Trophoblast cell (in vitro differentiated cells and primary cell): ENCODE data around the gene PKD1L1. TPM values are rescaled to one million over a fixed set of nuclear protein-coding genes. Genes with fewer than 3 reads are reported as not detected.

Experiments
- DNase-seq, 2 donors: peaks; one replicate each; pipeline ENCODE4 v3.0.0-alpha.2; 2016
- H2AFZ ChIP-seq: 2 replicates; pipeline ENCODE4 v1.6.1; 2013; ENCODE audit warnings: low read length, moderate library complexity, mild to moderate bottlenecking; ENCODE audit not compliant: insufficient read depth, poor library complexity
- H2AK5ac ChIP-seq: 2 replicates; pipeline ENCODE4 v1.6.1; 2013; ENCODE audit warnings: mild to moderate bottlenecking, low read length
- H2BK120ac ChIP-seq: 2 replicates; pipeline ENCODE4 v1.6.1; 2013; ENCODE audit warnings: low read length, mild to moderate bottlenecking, moderate library complexity; ENCODE audit not compliant: insufficient read depth, poor library complexity
- H2BK12ac ChIP-seq: 2 replicates; pipeline ENCODE4 v1.6.1; 2013; ENCODE audit warnings: mild to moderate bottlenecking, low read length, moderate library complexity
- H2BK5ac ChIP-seq: 2 replicates; pipeline ENCODE4 v1.6.1; 2013; ENCODE audit warnings: low read length, low read depth, moderate library complexity, mild to moderate bottlenecking; ENCODE audit not compliant: poor library complexity
- H3K14ac ChIP-seq: 2 replicates; pipeline ENCODE4 v1.6.1; 2013; ENCODE audit warnings: mild to moderate bottlenecking, low read length
- H3K18ac ChIP-seq: 2 replicates; pipeline ENCODE4 v1.6.1; 2013; ENCODE audit warnings: mild to moderate bottlenecking, low read length
- H3K23ac ChIP-seq: 2 replicates; pipeline ENCODE4 v1.6.1; 2013; ENCODE audit warnings: low read length
- H3K27ac ChIP-seq: 2 replicates; pipeline ENCODE4 v1.5.1; 2013; ENCODE audit warnings: low read depth, mild to moderate bottlenecking, inconsistent platforms, low read length, moderate library complexity
- H3K27me3 ChIP-seq: 2 replicates; pipeline ENCODE4 v1.6.1; 2013; ENCODE audit warnings: inconsistent platforms, mild to moderate bottlenecking, low read length, moderate library complexity; ENCODE audit not compliant: insufficient read depth
- H3K36me3 ChIP-seq, 2 experiments: 1 replicate in 1 of 2; 2 replicates in 1 of 2; pipeline ENCODE4 v1.6.1; 2013; ENCODE audit warnings: low read length in 2 of 2, mild to moderate bottlenecking in 2 of 2, moderate library complexity in 1 of 2; ENCODE audit not compliant: insufficient read depth in 2 of 2, control insufficient read depth in 1 of 2
- H3K4ac ChIP-seq: 2 replicates; pipeline ENCODE4 v1.6.1; 2013; ENCODE audit warnings: low read depth, mild to moderate bottlenecking, low read length, moderate library complexity
- H3K4me1 ChIP-seq, 2 experiments: 1 replicate in 1 of 2; 2 replicates in 1 of 2; pipeline ENCODE4 v1.6.1; 2013; ENCODE audit warnings: low read length in 2 of 2, mild to moderate bottlenecking in 2 of 2, moderate library complexity in 1 of 2; ENCODE audit not compliant: insufficient read depth in 2 of 2, control insufficient read depth in 1 of 2
- H3K4me2 ChIP-seq: 2 replicates; pipeline ENCODE4 v1.6.1; 2013; ENCODE audit warnings: inconsistent platforms, mild to moderate bottlenecking, low read length, moderate library complexity
- H3K4me3 ChIP-seq: 2 replicates; pipeline ENCODE4 v1.5.1; 2013; ENCODE audit warnings: mild to moderate bottlenecking, low read depth, low read length, inconsistent platforms
- H3K79me1 ChIP-seq: one replicate; pipeline ENCODE4 v1.6.1; 2013; ENCODE audit warnings: low read length
- H3K79me2 ChIP-seq: 2 replicates; pipeline ENCODE4 v1.6.1; 2013; ENCODE audit warnings: low read length, mild to moderate bottlenecking; ENCODE audit not compliant: control insufficient read depth, insufficient read depth, poor library complexity
- H3K9ac ChIP-seq: 2 replicates; pipeline ENCODE4 v1.6.1; 2013; ENCODE audit warnings: mild to moderate bottlenecking, low read length
- H3K9me3 ChIP-seq: 2 replicates; pipeline ENCODE4 v1.6.1; 2013; ENCODE audit warnings: low read depth, mild to moderate bottlenecking, control low read depth, inconsistent platforms, low read length; ENCODE audit not compliant: insufficient read depth
- H4K12ac ChIP-seq: 2 replicates; pipeline ENCODE4 v1.6.1; 2013; ENCODE audit warnings: low read depth, mild to moderate bottlenecking, low read length, moderate library complexity
- H4K8ac ChIP-seq: 2 replicates; pipeline ENCODE4 v1.6.1; 2013; ENCODE audit warnings: low read depth, mild to moderate bottlenecking, low read length, moderate library complexity
- H4K91ac ChIP-seq: one replicate; pipeline ENCODE4 v1.6.1; 2013; ENCODE audit warnings: low read depth, mild to moderate bottlenecking, low read length, moderate library complexity
- WGBS: extraction: QIAGEN DNeasy Blood & Tissue Kit; methylation state at CpG from one replicate; pipeline ENCODE4 v1.1.7; 2013; ENCODE audit warnings: missing lambda C conversion rate; ENCODE audit not compliant: insufficient read length, insufficient coverage; ENCODE audit errors: extremely low coverage; 5-methylcytosine and 5-hydroxymethylcytosine counted together
- polyA plus RNA-seq: library from polyadenylated mRNA; stranded (reverse); fragments of 200-250 nt; gene quantifications from 2 replicates; pipeline ENCODE4 v1.2.3, GENCODE V29; 2013

PKD1L1 gene
- polyA plus RNA-seq = 0.07 and 0.15 TPM in 2 replicates

- Histone ChIP-seq H3K27me3 (no peaks in the 10 kb centered on the region), H3K79me1 (peaks cover under 1% of the 10 kb centered on the region), H3K4me1 (peaks cover 0 to 12% of the 10 kb centered on the region in 2 experiments), H2BK120ac (no peak within 1 kb of the TSS), H2BK5ac (no peak within 1 kb of the TSS), H3K4me3 (no peak within 1 kb of the TSS), H3K79me2 (no peaks in the 10 kb centered on the region), H4K8ac (no peak within 1 kb of the TSS), H2AFZ (no peak within 1 kb of the TSS), H3K4me2 (no peak within 1 kb of the TSS), H3K9ac (no peak within 1 kb of the TSS), H3K23ac (no peak within 1 kb of the TSS), H3K36me3 (no peaks in the 10 kb centered on the region), H3K14ac (no peak within 1 kb of the TSS), H3K4ac (no peak within 1 kb of the TSS), H3K27ac (no peak within 1 kb of the TSS), H4K91ac (no peak within 1 kb of the TSS), H4K12ac (no peak within 1 kb of the TSS), H3K9me3 (peaks cover 3% of the 10 kb centered on the region), H2AK5ac (no peak within 1 kb of the TSS), H2BK12ac (no peak within 1 kb of the TSS), H3K18ac (no peak within 1 kb of the TSS)
- DNase-seq = peak; percentile 56 to 71
- WGBS = no CpG with 5 or more reads among the region's 7 CpGs
Observed at GRCh38 chr7:47948141-47948790, at the start of gene PKD1L1. TSS of gene PKD1L1 (minus strand) at chr7:47948466. CDS start at chr7:47948440, 26 bp downstream.

- Histone ChIP-seq H3K9ac (no peak overlapping the region), H3K23ac (no peak overlapping the region), H4K91ac (no peak overlapping the region), H3K4ac (no peak overlapping the region), H2BK120ac (no peak overlapping the region), H3K4me1 (peaks cover 2 to 5% of the 10 kb centered on the region in 2 experiments), H3K27me3 (no peaks in the 10 kb centered on the region), H4K12ac (no peak overlapping the region), H2BK12ac (no peak overlapping the region), H3K79me1 (peaks cover 6% of the 10 kb centered on the region), H3K14ac (no peak overlapping the region), H3K79me2 (peaks cover 1% of the 10 kb centered on the region), H3K9me3 (no peaks in the 10 kb centered on the region), H2BK5ac (no peak overlapping the region), H3K27ac (no peak overlapping the region), H3K18ac (no peak overlapping the region), H4K8ac (no peak overlapping the region), H2AK5ac (no peak overlapping the region), H3K4me3 (no peak overlapping the region), H3K36me3 (peaks cover 0 to 2% of the 10 kb centered on the region in 2 experiments), H3K4me2 (no peak overlapping the region), H2AFZ (no peak overlapping the region)
- no CpG with 5 or more reads among the region's 3 CpGs for WGBS
- DNase-seq = no peak
Observed at GRCh38 chr7:47992446-47992845, 44.2 kb upstream of the PKD1L1 start.

GRCh38 chr7:47991741-47992311, 43.6 kb upstream of the PKD1L1 start:
- peaks cover 2 to 5% of the 10 kb centered on the region in 2 experiments for H3K4me1 ChIP-seq
- DNase-seq = peak; percentile 72 to 75
- peak overlapping the region; percentile 69 for H3K27ac ChIP-seq
- H4K91ac ChIP-seq = peak overlapping the region; percentile 86
- H2BK5ac ChIP-seq = peak overlapping the region; percentile 61
- H3K9ac ChIP-seq = peak overlapping the region; percentile 31
- H2BK12ac ChIP-seq = peak overlapping the region; percentile 92
- no peaks in the 10 kb centered on the region for H3K9me3 ChIP-seq
- H2BK120ac ChIP-seq = peak overlapping the region; percentile 85
- WGBS = no CpG with 5 or more reads among the region's 26 CpGs
- H2AK5ac ChIP-seq = no peak overlapping the region
- no peak overlapping the region for H3K23ac ChIP-seq
- H4K8ac ChIP-seq = peak overlapping the region; percentile 63
- peak overlapping the region; percentile 72 for H3K18ac ChIP-seq
- no peaks in the 10 kb centered on the region for H3K27me3 ChIP-seq
- peak overlapping the region; percentile 70 for H3K4me3 ChIP-seq
- H3K4ac ChIP-seq = no peak overlapping the region
- peak overlapping the region; percentile 87 for H4K12ac ChIP-seq
- peak overlapping the region; percentile 53 for H3K14ac ChIP-seq
- peak overlapping the region; percentile 79 for H3K4me2 ChIP-seq
- peaks cover 6% of the 10 kb centered on the region for H3K79me1 ChIP-seq
- H3K36me3 ChIP-seq = peaks cover 0 to 2% of the 10 kb centered on the region in 2 experiments
- peaks cover 1% of the 10 kb centered on the region for H3K79me2 ChIP-seq
- peak overlapping the region; percentile 96 for H2AFZ ChIP-seq

DNA sequence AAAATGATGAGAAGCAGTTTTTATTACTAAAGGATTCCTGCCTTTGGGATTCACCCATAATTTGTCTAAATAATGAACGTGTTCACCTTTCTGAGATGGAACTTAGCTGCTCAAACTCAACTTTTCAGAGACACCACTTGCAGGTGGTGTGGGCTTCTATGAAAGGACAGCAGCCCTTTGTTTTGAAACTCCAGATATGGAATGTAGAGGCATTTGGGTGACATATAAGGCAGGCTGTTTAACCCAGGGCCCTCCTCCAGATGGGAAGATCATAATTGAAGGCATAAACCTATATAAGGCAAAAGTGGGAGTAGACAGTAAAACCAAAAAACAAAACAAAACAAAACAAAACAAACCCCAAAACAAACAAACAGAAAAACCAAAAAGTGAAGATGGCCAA, 43.0 kb upstream of the PKD1L1 start:
- H4K8ac ChIP-seq = peak overlapping the region; percentile 61
- no peak overlapping the region for H3K4ac ChIP-seq
- peak overlapping the region; percentile 86 for H4K91ac ChIP-seq
- H2AK5ac ChIP-seq = no peak overlapping the region
- H3K36me3 ChIP-seq = peaks cover 0 to 2% of the 10 kb centered on the region in 2 experiments
- H3K18ac ChIP-seq = peak overlapping the region; percentile 72
- no peak overlapping the region for H3K14ac ChIP-seq
- H3K27ac ChIP-seq = peak overlapping the region; percentile 69
- H2BK12ac ChIP-seq = peak overlapping the region; percentile 92
- peaks cover 6% of the 10 kb centered on the region for H3K79me1 ChIP-seq
- WGBS = no CpG with 5 or more reads among the region's 1 CpG
- no peak overlapping the region for H3K23ac ChIP-seq
- peak overlapping the region; percentile 79 for H3K4me2 ChIP-seq
- no peak overlapping the region for H2BK5ac ChIP-seq
- peaks cover 1% of the 10 kb centered on the region for H3K79me2 ChIP-seq
- peak overlapping the region; percentile 96 for H2AFZ ChIP-seq
- H4K12ac ChIP-seq = no peak overlapping the region
- no peaks in the 10 kb centered on the region for H3K27me3 ChIP-seq
- peaks cover 2 to 5% of the 10 kb centered on the region in 2 experiments for H3K4me1 ChIP-seq
- H3K4me3 ChIP-seq = no peak overlapping the region
- no peaks in the 10 kb centered on the region for H3K9me3 ChIP-seq
- peak overlapping the region; percentile 85 for H2BK120ac ChIP-seq
- no peak overlapping the region for H3K9ac ChIP-seq
- DNase-seq = no peak
